MCF 10A (cell line): ENCODE measurements around the gene XYLT1. TPM values are rescaled to one million over a fixed set of nuclear protein-coding genes. Genes with fewer than 3 reads are reported as not detected.

Experiments
- BruUV-seq: library from RNA; stranded (reverse); fragments of 400-500 nt; replicated peaks from 2 replicates; lab custom pipeline; 2021; lab: Mats Ljungman, UMichigan
- CTCF ChIA-PET: fragments of 300-600 bp; sonication (Branson Sonifier 250); formaldehyde crosslinking; extraction: SDS; loops from one replicate; lab custom pipeline; 2021; ENCODE audit warnings: antibody characterized with exemption, inconsistent platforms; lab: Yijun Ruan, JAX
- POLR2A ChIA-PET: fragments of 300-600, 350-650 bp; sonication (Branson Sonifier 250); formaldehyde crosslinking; extraction: SDS; loops from one replicate; lab custom pipeline; 2020; ENCODE audit warnings: antibody characterized with exemption, inconsistent platforms; lab: Yijun Ruan, JAX
- DNase-seq: peaks from one replicate; pipeline ENCODE4 v3.0.0-alpha.2; 2018; ENCODE audit not compliant: unreplicated experiment
- H3K27ac Mint-ChIP-seq: one replicate; pipeline ENCODE4 v1.8.0; 2022; ENCODE audit warnings: mild to moderate bottlenecking, low read depth, mixed read lengths; ENCODE audit not compliant: unreplicated experiment
- H3K27me3 Mint-ChIP-seq: one replicate; pipeline ENCODE4 v1.8.0; 2022; ENCODE audit warnings: mixed read lengths; ENCODE audit not compliant: insufficient read depth, unreplicated experiment
- H3K36me3 Mint-ChIP-seq: one replicate; pipeline ENCODE4 v1.8.0; 2022; ENCODE audit warnings: mild to moderate bottlenecking, moderate library complexity, mixed read lengths; ENCODE audit not compliant: insufficient read depth, unreplicated experiment
- H3K4me1 Mint-ChIP-seq: one replicate; pipeline ENCODE4 v1.8.0; 2022; ENCODE audit warnings: mixed read lengths; ENCODE audit not compliant: insufficient read depth, unreplicated experiment
- H3K4me3 Mint-ChIP-seq: one replicate; pipeline ENCODE4 v1.8.0; 2022; ENCODE audit warnings: mild to moderate bottlenecking, moderate library complexity, mixed read lengths; ENCODE audit not compliant: unreplicated experiment
- H3K9me3 Mint-ChIP-seq: one replicate; pipeline ENCODE4 v1.8.0; 2022; ENCODE audit warnings: mixed read lengths; ENCODE audit not compliant: unreplicated experiment
- intact Hi-C: fragments of 100-400 bp; cut with micrococcal nuclease; formaldehyde crosslinking; loops from 2 replicates; pipeline ENCODE4 v1.14.1; 2022
- total RNA-seq: library from RNA; stranded (reverse); gene quantifications from 2 replicates; pipeline ENCODE4 v1.2.3, GENCODE V29; 2022
- TF ChIP-seq, protein P1 (sequence below): fragments of 200-600 bp; IDR thresholded peaks from one replicate; pipeline ENCODE4 v1.8.0; 2022; ENCODE audit warnings: antibody characterized with exemption, mild to moderate bottlenecking; ENCODE audit not compliant: unreplicated experiment

The XYLT1 gene
- total RNA-seq, 1 experiment from 2014 or later, result not detected

DNA sequence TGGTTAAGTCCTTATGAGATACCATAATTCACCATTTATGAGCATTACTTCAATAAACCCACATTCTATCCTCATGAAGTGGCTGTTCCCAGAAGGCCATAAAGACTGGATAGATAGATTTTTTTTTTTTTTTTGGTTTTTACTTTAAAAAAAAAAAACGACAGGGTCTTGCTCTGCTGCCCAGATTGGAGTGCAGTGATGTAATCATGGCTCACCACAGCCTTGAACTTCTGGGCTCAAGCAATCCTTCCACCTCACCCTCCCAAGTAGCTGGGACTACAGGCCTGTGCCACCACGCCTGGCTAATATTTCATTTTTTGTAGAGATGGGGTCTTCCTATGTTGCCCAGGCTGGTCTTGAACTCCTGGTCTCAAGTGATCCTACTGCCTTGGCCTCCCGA, 102.3 kb downstream of the XYLT1 start:
- POLR2A ChIA-PET, result no interaction called here
- CTCF ChIA-PET, result interaction anchor here (0.5 kb wide), 1 partner anchor 1405 kb away, joined by 3 read pairs; no protein-coding TSS in a partner anchor
- intact Hi-C loops, result no loop called here
- Mint-ChIP-seq H3K4me3 (no peak overlapping the region), H3K27me3 (no peaks in the 10 kb centered on the region), H3K4me1 (no peaks in the 10 kb centered on the region), H3K36me3 (no peaks in the 10 kb centered on the region), H3K9me3 (peaks cover 13% of the 10 kb centered on the region), H3K27ac (no peak overlapping the region)
- TF ChIP-seq, protein P1, sequence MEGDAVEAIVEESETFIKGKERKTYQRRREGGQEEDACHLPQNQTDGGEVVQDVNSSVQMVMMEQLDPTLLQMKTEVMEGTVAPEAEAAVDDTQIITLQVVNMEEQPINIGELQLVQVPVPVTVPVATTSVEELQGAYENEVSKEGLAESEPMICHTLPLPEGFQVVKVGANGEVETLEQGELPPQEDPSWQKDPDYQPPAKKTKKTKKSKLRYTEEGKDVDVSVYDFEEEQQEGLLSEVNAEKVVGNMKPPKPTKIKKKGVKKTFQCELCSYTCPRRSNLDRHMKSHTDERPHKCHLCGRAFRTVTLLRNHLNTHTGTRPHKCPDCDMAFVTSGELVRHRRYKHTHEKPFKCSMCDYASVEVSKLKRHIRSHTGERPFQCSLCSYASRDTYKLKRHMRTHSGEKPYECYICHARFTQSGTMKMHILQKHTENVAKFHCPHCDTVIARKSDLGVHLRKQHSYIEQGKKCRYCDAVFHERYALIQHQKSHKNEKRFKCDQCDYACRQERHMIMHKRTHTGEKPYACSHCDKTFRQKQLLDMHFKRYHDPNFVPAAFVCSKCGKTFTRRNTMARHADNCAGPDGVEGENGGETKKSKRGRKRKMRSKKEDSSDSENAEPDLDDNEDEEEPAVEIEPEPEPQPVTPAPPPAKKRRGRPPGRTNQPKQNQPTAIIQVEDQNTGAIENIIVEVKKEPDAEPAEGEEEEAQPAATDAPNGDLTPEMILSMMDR, result no peak
- DNase-seq, result no peak
- BruUV-seq, result no TSS peak

- H3K9me3 Mint-ChIP-seq, result peaks cover 13% of the 10 kb centered on the region
- no peak overlapping the region for H3K27ac Mint-ChIP-seq
- ChIA-PET POLR2A (no interaction called here), CTCF (interaction anchor here (0.5 kb wide), 1 partner anchor 1405 kb away, joined by 3 read pairs; no protein-coding TSS in a partner anchor)
- intact Hi-C loops, result no loop called here
- H3K36me3 Mint-ChIP-seq, result no peaks in the 10 kb centered on the region
- no peaks in the 10 kb centered on the region for H3K27me3 Mint-ChIP-seq
- peak; percentile 46 for DNase-seq
- H3K4me1 Mint-ChIP-seq, result no peaks in the 10 kb centered on the region
- TF ChIP-seq, protein P1, result no peak
- H3K4me3 Mint-ChIP-seq, result no peak overlapping the region
- BruUV-seq, result no TSS peak
Measured at GRCh38 chr16:17367923-17368322, 102.8 kb downstream of the XYLT1 start.

DNA sequence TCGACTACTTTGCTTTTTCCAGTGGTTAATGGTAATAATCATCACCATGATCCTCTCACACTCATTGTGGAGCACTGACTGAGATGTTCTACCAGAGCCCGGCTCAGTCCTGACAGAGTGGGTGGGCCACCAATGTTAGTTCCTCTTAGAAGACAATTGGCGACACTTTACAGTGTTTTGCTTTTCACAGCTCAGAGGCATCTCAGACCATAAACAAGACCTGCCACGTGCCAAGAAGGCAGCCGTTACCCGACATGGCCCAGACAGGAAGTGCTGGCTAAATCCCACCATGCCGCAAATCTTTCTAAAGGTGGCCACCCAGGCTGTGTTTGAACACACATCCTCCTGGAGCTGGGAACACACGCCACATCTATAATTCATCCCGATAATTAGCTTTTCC, 103.7 kb downstream of the XYLT1 start:
- CTCF ChIA-PET, result no interaction called here
- POLR2A ChIA-PET, result no interaction called here
- TF ChIP-seq, protein P1, result no peak
- Mint-ChIP-seq H3K4me1 (no peaks in the 10 kb centered on the region), H3K27me3 (no peaks in the 10 kb centered on the region), H3K27ac (no peak overlapping the region), H3K9me3 (peaks cover 13% of the 10 kb centered on the region), H3K36me3 (no peaks in the 10 kb centered on the region), H3K4me3 (no peak overlapping the region)
- no peak for DNase-seq
- BruUV-seq, result no TSS peak
- intact Hi-C loops, result no loop called here

- Mint-ChIP-seq H3K27me3 (no peaks in the 10 kb centered on the region), H3K4me1 (no peaks in the 10 kb centered on the region), H3K27ac (no peak overlapping the region), H3K9me3 (peaks cover 13% of the 10 kb centered on the region), H3K36me3 (no peaks in the 10 kb centered on the region), H3K4me3 (no peak overlapping the region)
- POLR2A ChIA-PET, result no interaction called here
- BruUV-seq, result no TSS peak
- TF ChIP-seq, protein P1, result no peak
- CTCF ChIA-PET, result no interaction called here
- intact Hi-C loops, result no loop called here
- no peak for DNase-seq
Measured at GRCh38 chr16:17366299-17366961, 104.3 kb downstream of the XYLT1 start.
